ENCODE measurements around the gene PRSS56. TPM values are rescaled to one million over a fixed set of nuclear protein-coding genes. Genes with fewer than 3 reads are reported as not detected.
A peak's percentile ranks its signal among the peaks of the same experiment; 100 is the strongest.

PRSS56 gene
- total and polyA plus RNA-seq, 2 of the 13 experiments (the other 11 are each of a cell fraction or from before 2014, with no cell fraction given) = not detected

GRCh38 chr2:232484628-232485347 lies 35.4 kb upstream of the PRSS56 start:
- H2AFZ ChIP-seq (ENCODE audit: low read length) = no peak overlapping the region
- H3K9ac ChIP-seq (ENCODE audit: insufficient read depth, low read depth, low read length) = no peak overlapping the region
- no peaks in the 10 kb centered on the region for H3K36me3 ChIP-seq (replicated peaks in 1 of 2; ENCODE audit: control insufficient read depth in 1 of 2, insufficient read depth in 2 of 2, low read length in 2 of 2)
- ChIA-PET CTCF (ENCODE audit: low intra/inter-chr PET ratio, low total read pairs) (no interaction called here), POLR2A (no interaction called here)
- in situ Hi-C loops (cut with HindIII; ENCODE audit: extremely low pct_ligation_motif_present, low pct_unique_long_range_greater_than_20kb) = no loop called here
- H3K4me2 ChIP-seq (ENCODE audit: low read depth, low read length) = no peak overlapping the region
- H4K20me1 ChIP-seq (ENCODE audit: insufficient read depth, low read length) = no peaks in the 10 kb centered on the region; the same call in 1 of the 2 replicates
- intact Hi-C loops (cut with micrococcal nuclease; ENCODE audit: unreplicated experiment) = no loop called here
- no peak for TF ChIP-seq KDM5B (CRISPR knock-in tag; IDR thresholded peaks at IDR 0.05; ENCODE audit: borderline replicate concordance)
- TF ChIP-seq ZNF275 (CRISPR knock-in tag; IDR thresholded peaks at IDR 0.05; ENCODE audit: borderline replicate concordance) = no peak
- peak; percentile 73 for TF ChIP-seq MNT (IDR thresholded peaks at IDR 0.05)
- FAIRE-seq (no peak), ATAC-seq (no peak), DNase-seq (ENCODE audit: low spot score) (no peak)
- no peak overlapping the region for H3K4me3 ChIP-seq (replicated peaks in 1 of 3; ENCODE audit: insufficient read depth in 1 of 3, low read depth in 2 of 3, low read length in 3 of 3)
- H3K79me2 ChIP-seq (ENCODE audit: insufficient read depth, low read length) = no peaks in the 10 kb centered on the region
- no peak overlapping the region for H3K27ac ChIP-seq (ENCODE audit: extremely low read length, insufficient read depth, low read length)
- no peaks in the 10 kb centered on the region for H3K4me1 ChIP-seq (ENCODE audit: insufficient read depth, low read length)
- H3K9me3 ChIP-seq (ENCODE audit: low read length) = no peaks in the 10 kb centered on the region
- H3K27me3 ChIP-seq (ENCODE audit: control insufficient read depth in 1 of 2, insufficient read depth in 2 of 2, low read length in 2 of 2) = peaks cover 28 to 88% of the 10 kb centered on the region in 2 experiments
- 17% methylated on average over 6 of the region's 12 CpGs for WGBS (ENCODE audit: low lambda C conversion rate)
- BruUV-seq (replicated peaks) = no TSS peak

DNA sequence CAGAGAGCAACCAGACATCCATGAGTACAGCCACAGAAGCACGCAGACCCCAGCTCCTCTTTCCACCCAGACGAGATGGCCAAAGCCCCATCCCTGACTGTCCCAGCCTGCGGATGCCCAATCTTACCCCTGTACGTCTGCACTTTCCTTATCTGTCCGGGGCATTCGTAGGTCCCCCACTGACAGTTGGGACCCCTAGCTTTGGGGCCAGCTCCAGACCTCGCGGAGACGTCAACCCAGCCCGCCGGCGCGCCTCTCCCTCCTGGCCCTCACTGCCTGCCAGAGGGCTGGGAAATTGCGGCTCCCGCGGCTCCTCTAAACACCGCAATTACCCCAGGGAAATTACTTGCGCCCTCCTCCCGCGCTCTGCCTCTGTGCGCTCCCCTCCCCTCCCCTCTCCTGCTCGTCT lies 34.8 kb upstream of the PRSS56 start:
- ATAC-seq (no peak), FAIRE-seq (no peak), DNase-seq (ENCODE audit: low spot score) (no peak)
- WGBS (ENCODE audit: low lambda C conversion rate) = 15% methylated on average over 17 of the region's 22 CpGs
- no peaks in the 10 kb centered on the region for H3K36me3 ChIP-seq (replicated peaks in 1 of 2; ENCODE audit: control insufficient read depth in 1 of 2, insufficient read depth in 2 of 2, low read length in 2 of 2)
- no peak overlapping the region for H3K4me3 ChIP-seq (replicated peaks in 1 of 3; ENCODE audit: insufficient read depth in 1 of 3, low read depth in 2 of 3, low read length in 3 of 3)
- no peak for TF ChIP-seq ZBTB21 (CRISPR knock-in tag; IDR thresholded peaks at IDR 0.05)
- no peak for TF ChIP-seq ATF6 (CRISPR knock-in tag; conservative IDR thresholded peaks at IDR 0.05)
- TF ChIP-seq, protein P1, sequence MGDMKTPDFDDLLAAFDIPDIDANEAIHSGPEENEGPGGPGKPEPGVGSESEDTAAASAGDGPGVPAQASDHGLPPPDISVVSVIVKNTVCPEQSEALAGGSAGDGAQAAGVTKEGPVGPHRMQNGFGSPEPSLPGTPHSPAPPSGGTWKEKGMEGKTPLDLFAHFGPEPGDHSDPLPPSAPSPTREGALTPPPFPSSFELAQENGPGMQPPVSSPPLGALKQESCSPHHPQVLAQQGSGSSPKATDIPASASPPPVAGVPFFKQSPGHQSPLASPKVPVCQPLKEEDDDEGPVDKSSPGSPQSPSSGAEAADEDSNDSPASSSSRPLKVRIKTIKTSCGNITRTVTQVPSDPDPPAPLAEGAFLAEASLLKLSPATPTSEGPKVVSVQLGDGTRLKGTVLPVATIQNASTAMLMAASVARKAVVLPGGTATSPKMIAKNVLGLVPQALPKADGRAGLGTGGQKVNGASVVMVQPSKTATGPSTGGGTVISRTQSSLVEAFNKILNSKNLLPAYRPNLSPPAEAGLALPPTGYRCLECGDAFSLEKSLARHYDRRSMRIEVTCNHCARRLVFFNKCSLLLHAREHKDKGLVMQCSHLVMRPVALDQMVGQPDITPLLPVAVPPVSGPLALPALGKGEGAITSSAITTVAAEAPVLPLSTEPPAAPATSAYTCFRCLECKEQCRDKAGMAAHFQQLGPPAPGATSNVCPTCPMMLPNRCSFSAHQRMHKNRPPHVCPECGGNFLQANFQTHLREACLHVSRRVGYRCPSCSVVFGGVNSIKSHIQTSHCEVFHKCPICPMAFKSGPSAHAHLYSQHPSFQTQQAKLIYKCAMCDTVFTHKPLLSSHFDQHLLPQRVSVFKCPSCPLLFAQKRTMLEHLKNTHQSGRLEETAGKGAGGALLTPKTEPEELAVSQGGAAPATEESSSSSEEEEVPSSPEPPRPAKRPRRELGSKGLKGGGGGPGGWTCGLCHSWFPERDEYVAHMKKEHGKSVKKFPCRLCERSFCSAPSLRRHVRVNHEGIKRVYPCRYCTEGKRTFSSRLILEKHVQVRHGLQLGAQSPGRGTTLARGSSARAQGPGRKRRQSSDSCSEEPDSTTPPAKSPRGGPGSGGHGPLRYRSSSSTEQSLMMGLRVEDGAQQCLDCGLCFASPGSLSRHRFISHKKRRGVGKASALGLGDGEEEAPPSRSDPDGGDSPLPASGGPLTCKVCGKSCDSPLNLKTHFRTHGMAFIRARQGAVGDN (CRISPR knock-in tag; IDR thresholded peaks at IDR 0.05) = peak; percentile 8; the same call in 1 of the 2 replicates
- no peak for TF ChIP-seq ISL2 (CRISPR knock-in tag; IDR thresholded peaks at IDR 0.05)
- no peak for TF ChIP-seq IKZF1 (IDR thresholded peaks at IDR 0.05)
- TF ChIP-seq ZFP1 (CRISPR knock-in tag; IDR thresholded peaks at IDR 0.05) = no peak
- no peaks in the 10 kb centered on the region for H3K79me2 ChIP-seq (ENCODE audit: insufficient read depth, low read length)
- no peaks in the 10 kb centered on the region for H3K9me3 ChIP-seq (ENCODE audit: low read length)
- H3K4me2 ChIP-seq (ENCODE audit: low read depth, low read length) = no peak overlapping the region
- ChIA-PET POLR2A (no interaction called here), CTCF (ENCODE audit: low intra/inter-chr PET ratio, low total read pairs) (no interaction called here)
- no peaks in the 10 kb centered on the region for H3K4me1 ChIP-seq (ENCODE audit: insufficient read depth, low read length)
- intact Hi-C loops (cut with micrococcal nuclease; ENCODE audit: unreplicated experiment) (no loop called here), in situ Hi-C loops (cut with HindIII; ENCODE audit: extremely low pct_ligation_motif_present, low pct_unique_long_range_greater_than_20kb) (no loop called here)
- no peak overlapping the region for H2AFZ ChIP-seq (ENCODE audit: low read length)
- BruUV-seq (replicated peaks) = no TSS peak
- H3K27me3 ChIP-seq (ENCODE audit: control insufficient read depth in 1 of 2, insufficient read depth in 2 of 2, low read length in 2 of 2) = peaks cover 32 to 88% of the 10 kb centered on the region in 2 experiments
- no peak overlapping the region for H3K27ac ChIP-seq (ENCODE audit: extremely low read length, insufficient read depth, low read length)
- H4K20me1 ChIP-seq (ENCODE audit: insufficient read depth, low read length) = no peaks in the 10 kb centered on the region; the same call in 1 of the 2 replicates
- no peak overlapping the region for H3K9ac ChIP-seq (ENCODE audit: insufficient read depth, low read depth, low read length)

Data from HepG2 (cell line).